ENCODE data around the gene C11orf54. TPM values are rescaled to one million over a fixed set of nuclear protein-coding genes. Genes with fewer than 3 reads are reported as not detected.
"Not testable (repeated sequence)": the region's sequence is repeated elsewhere in the genome, so short reads cannot be mapped to it uniquely, and the experiment has no call there.

C11orf54 gene
- total RNA-seq, 1 donor from 2014 or later = 35.4 TPM

- intact Hi-C loops (cut with micrococcal nuclease) = no loop called here
- H3K4me3 ChIP-seq = no peak overlapping the region
- no peaks in the 10 kb centered on the region for H3K9me3 ChIP-seq (replicated peaks)
- no peak for DNase-seq
- TF ChIP-seq, protein P1, sequence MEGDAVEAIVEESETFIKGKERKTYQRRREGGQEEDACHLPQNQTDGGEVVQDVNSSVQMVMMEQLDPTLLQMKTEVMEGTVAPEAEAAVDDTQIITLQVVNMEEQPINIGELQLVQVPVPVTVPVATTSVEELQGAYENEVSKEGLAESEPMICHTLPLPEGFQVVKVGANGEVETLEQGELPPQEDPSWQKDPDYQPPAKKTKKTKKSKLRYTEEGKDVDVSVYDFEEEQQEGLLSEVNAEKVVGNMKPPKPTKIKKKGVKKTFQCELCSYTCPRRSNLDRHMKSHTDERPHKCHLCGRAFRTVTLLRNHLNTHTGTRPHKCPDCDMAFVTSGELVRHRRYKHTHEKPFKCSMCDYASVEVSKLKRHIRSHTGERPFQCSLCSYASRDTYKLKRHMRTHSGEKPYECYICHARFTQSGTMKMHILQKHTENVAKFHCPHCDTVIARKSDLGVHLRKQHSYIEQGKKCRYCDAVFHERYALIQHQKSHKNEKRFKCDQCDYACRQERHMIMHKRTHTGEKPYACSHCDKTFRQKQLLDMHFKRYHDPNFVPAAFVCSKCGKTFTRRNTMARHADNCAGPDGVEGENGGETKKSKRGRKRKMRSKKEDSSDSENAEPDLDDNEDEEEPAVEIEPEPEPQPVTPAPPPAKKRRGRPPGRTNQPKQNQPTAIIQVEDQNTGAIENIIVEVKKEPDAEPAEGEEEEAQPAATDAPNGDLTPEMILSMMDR (IDR thresholded peaks at IDR 0.05; ENCODE audit: borderline replicate concordance) = no peak
- no peak overlapping the region for H3K27ac ChIP-seq (replicated peaks)
- no peaks in the 10 kb centered on the region for H3K27me3 ChIP-seq (ENCODE audit: low read depth)
- no peaks in the 10 kb centered on the region for H3K4me1 ChIP-seq
- H3K36me3 ChIP-seq = peaks cover 5% of the 10 kb centered on the region
These were observed 28.7 kb downstream of the C11orf54 start for GRCh38 chr11:93770160-93770559.

GRCh38 chr11:93772123-93772522 is 30.7 kb downstream of the C11orf54 start:
- no peak for DNase-seq
- intact Hi-C loops (cut with micrococcal nuclease) = no loop called here
- no peaks in the 10 kb centered on the region for H3K27me3 ChIP-seq (ENCODE audit: low read depth)

DNA sequence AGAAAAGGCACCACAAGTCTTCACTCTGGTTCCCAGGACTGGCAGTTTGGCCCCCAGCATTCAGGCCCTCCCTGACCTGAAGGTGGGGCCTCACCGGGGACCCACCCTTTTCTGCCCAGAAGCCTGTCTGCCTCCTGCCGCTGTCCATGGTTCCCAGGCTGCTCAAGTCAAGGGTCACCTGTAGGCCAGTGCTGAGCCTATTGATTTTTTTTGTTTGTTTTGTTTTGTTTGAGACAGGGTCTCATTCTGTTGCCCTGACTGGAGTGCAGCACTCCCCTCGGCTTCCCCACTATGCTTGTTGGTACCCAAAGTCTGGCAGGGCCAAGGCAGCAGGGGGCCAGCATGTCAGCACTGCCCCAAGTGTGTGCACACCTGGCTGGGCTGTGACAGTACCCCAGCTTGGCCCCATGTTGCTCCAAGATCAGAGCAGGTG is 31.6 kb downstream of the C11orf54 start:
- Histone ChIP-seq H3K36me3 (no peaks in the 10 kb centered on the region), H3K27me3 (ENCODE audit: low read depth) (no peaks in the 10 kb centered on the region), H3K9me3 (replicated peaks) (no peaks in the 10 kb centered on the region), H3K4me3 (no peak overlapping the region), H3K27ac (replicated peaks) (no peak overlapping the region), H3K4me1 (no peaks in the 10 kb centered on the region)
- intact Hi-C loops (cut with micrococcal nuclease) = no loop called here
- TF ChIP-seq, protein P1 (IDR thresholded peaks at IDR 0.05; ENCODE audit: borderline replicate concordance) = no peak
- DNase-seq = no peak

More at GRCh38 chr11:93772123-93772522, 30.7 kb downstream of the C11orf54 start:
- H3K9me3 ChIP-seq (replicated peaks) = no peaks in the 10 kb centered on the region
- H3K36me3 ChIP-seq = no peaks in the 10 kb centered on the region
- no peaks in the 10 kb centered on the region for H3K4me1 ChIP-seq
- H3K27ac ChIP-seq (replicated peaks) = no peak overlapping the region
- H3K4me3 ChIP-seq = no peak overlapping the region
- TF ChIP-seq, protein P1 (IDR thresholded peaks at IDR 0.05; ENCODE audit: borderline replicate concordance) = no peak

GRCh38 chr11:93773601-93774200 is 32.2 kb downstream of the C11orf54 start:
- H3K27ac ChIP-seq (replicated peaks) = no peak overlapping the region
- no peaks in the 10 kb centered on the region for H3K36me3 ChIP-seq
- intact Hi-C loops (cut with micrococcal nuclease) = no loop called here
- H3K9me3 ChIP-seq (replicated peaks) = no peaks in the 10 kb centered on the region
- H3K4me3 ChIP-seq = no peak overlapping the region
- no peaks in the 10 kb centered on the region for H3K4me1 ChIP-seq
- no peaks in the 10 kb centered on the region for H3K27me3 ChIP-seq (ENCODE audit: low read depth)
- no peak for DNase-seq
- TF ChIP-seq, protein P1 (IDR thresholded peaks at IDR 0.05; ENCODE audit: borderline replicate concordance) = no peak

DNA sequence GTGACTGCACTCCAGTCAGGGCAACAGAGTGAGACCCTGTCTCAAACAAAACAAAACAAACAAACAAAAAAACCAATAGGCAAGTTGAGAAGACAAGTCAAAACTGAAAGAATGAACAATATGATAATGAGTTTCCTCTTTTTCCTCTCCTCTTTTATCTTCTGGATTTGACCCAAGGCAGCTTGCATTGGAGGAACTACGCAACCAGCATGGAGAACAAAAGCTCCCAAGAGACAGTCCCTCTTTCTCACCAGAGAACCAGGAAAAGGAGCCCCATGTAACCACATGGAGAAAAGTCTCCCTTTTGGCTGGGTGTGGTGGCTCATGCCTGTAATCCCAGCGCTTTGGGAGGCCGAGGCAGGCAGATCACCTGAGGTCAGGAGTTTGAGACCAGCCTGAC is 33.1 kb downstream of the C11orf54 start:
- DNase-seq; H3K27me3 ChIP-seq (ENCODE audit: low read depth); H3K36me3 ChIP-seq; H3K27ac ChIP-seq (replicated peaks); intact Hi-C loops (cut with micrococcal nuclease); H3K4me1 ChIP-seq; H3K9me3 ChIP-seq (replicated peaks); H3K4me3 ChIP-seq: not testable (repeated sequence)

DNA sequence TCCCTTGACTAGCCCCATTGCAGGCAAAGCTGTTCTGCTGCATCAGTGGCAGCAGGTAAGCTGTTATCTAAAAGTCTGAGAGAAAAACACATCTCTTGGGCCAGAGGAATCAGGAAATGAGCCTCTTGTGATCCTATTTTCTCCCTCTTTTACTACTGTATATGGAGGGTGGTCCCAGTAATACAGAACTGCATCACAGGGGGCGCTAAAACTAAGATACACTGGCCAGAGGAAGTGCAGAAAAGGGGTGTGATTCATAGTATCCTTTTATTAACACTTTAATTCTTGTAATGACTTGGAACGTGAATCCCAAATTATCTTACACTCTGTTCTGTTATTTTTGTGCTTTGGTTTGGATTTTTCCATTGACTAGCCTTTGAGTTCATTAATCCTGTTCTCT is 33.8 kb downstream of the C11orf54 start:
- Histone ChIP-seq H3K4me3 (no peak overlapping the region), H3K4me1 (no peaks in the 10 kb centered on the region), H3K27ac (replicated peaks) (no peak overlapping the region), H3K9me3 (replicated peaks) (no peaks in the 10 kb centered on the region), H3K36me3 (no peaks in the 10 kb centered on the region), H3K27me3 (ENCODE audit: low read depth) (no peaks in the 10 kb centered on the region)
- no peak for DNase-seq
- TF ChIP-seq, protein P1 (IDR thresholded peaks at IDR 0.05; ENCODE audit: borderline replicate concordance) = no peak
- intact Hi-C loops (cut with micrococcal nuclease) = no loop called here
